Measurements from ENCODE around the gene ZCCHC9.
"Not testable (repeated sequence)": the region's sequence is repeated elsewhere in the genome, so short reads cannot be mapped to it uniquely, and the experiment has no call there.

Gene ZCCHC9

DNA sequence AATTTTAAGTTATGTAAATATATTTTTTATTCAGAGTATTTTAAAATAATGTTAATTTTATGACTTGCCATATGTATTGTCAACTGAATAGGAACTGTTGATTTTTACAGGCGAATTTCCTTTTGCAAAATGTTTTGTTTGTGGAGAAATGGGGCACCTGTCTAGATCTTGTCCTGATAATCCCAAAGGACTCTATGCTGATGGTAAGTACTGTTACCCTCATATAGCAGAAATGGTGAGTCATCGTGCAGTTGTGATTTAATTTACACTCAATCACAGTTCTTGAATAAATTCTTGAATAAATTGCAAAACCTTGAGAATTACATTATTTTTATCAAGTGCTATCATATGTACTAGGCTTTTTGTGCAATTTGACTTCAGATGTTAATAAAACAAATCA is 7.4 kb downstream of the ZCCHC9 start:
- DNase-seq (ENCODE audit: low read depth, low spot score), result no peak

DNA sequence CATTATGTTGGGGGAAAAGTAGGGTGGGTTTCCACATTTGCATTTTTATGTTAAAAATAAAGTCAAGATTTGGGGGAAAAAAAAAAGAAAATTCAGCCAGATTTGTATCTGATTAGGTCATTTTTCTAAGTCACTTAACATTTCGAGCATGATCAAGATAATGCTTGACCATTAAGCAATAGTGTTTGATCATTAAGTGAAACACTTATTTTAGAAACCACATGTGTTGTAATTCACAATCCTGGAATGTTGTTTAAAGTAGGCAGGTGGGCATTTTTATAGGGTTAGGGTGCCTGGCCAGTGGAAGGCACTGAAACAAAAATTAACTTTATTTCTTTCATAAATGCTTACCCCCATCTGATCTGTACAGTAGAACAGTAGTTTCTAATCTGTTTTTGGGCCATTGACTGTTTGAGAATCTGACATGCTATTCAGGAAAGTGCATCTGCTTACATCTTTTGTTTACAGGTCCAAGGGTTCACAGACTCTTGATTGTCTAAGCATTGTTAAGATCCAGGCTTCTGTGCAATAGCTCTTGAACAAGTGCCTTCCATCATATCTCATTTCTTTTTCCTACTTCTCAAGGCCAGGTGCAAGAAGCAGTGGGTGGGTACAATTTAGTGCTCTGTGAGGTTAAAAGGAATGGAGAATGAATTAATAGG is 9.1 kb downstream of the ZCCHC9 start:
- DNase-seq (ENCODE audit: low read depth, low spot score), result no peak

DNA sequence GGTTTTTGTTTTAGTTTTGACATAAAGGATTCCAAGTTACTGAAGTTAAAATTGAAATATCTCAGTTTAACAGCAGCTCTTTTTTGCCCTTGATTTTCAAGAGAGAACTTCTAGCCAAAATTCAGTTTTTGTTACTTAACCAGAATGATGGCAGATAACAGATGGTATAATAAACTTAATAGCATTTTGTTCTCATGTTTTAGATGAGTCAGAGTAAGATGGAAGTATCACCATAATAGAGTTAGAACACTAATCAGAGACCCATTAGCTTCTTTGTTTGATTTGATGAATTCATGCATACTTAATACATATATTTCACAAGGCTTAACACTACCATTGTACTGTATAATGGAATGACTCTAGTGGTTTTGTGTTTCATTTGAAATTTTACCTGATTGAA is 11.9 kb downstream of the ZCCHC9 start:
- DNase-seq (ENCODE audit: low read depth, low spot score), result no peak

DNA sequence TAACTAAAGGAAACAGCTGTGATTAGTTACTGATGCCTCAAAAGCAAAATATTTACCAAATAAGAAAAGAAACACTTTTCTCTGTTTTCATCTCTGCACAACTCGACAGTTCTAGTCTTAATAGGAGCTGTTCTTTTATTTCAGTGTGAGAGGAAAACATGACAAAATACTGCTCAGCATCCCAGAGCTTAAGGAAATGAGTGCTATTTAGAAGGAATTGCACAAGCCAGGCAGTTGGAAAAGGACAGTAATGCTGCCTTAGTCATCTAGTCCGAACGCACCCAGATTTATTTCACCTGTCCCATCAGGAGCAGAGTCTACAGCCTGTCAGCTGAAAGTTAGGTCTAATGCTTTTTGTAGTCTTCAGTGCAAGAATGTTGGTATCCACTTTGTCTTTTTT is 12.3 kb downstream of the ZCCHC9 start:
- DNase-seq (ENCODE audit: low read depth, low spot score), result no peak

DNA sequence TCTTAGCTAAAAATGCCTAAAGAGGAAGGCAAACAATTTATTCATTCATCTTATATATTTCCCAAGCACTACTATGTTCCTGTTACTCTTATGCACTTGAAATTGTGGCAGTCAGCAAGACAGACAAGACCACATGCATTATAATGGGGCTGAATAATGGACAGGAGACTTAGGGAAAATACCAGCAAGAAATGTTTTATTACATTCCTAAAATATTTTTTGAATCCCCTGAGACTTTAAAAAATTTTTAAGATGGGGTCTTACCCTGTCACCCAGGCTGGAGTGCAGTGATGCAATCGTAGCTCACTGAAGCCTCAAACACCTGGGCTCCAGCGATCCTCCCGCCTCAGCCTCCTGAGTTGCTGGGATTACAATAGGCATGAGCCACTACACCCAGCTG is 13.2 kb downstream of the ZCCHC9 start:
- no peak for DNase-seq (ENCODE audit: low read depth, low spot score)

DNA sequence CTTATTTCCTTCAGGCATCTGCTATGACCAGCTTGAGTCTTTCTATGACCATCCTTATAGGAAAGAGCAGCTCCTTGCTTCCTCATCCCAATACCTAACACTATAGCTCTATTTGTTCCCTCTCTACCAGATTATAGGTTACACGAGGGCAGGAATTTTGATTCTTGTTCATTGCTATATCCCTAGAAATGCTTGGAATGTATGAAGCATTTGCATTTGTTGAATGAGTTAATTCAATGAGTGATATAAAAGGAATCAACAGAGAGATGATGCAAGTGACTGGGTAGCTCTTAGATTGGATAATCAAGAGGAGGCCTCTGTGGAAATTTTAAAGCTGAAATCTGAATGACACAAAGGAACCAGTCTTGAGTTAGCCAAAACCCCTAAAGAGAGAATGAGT is 13.9 kb downstream of the ZCCHC9 start:
- DNase-seq (ENCODE audit: low read depth, low spot score), result no peak

DNA sequence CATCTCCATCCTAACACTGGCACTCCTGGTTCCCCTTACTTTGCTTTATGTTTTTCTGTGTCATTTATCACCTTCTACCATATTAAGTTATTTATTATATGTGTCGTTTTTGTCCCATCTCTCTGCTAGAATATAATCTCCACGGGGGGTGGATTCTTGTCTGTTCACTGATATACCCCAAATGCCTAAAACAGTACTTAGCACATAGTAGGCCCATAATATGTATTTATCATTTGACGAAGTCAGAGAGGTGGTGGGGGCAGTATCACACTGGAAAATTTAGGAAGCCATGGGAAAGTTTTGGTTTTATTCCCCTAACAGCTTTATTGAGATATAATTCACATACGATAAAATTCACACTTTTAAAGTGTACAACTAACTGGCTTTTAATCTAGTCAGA is 14.4 kb downstream of the ZCCHC9 start:
- no peak for DNase-seq (ENCODE audit: low read depth, low spot score)

DNA sequence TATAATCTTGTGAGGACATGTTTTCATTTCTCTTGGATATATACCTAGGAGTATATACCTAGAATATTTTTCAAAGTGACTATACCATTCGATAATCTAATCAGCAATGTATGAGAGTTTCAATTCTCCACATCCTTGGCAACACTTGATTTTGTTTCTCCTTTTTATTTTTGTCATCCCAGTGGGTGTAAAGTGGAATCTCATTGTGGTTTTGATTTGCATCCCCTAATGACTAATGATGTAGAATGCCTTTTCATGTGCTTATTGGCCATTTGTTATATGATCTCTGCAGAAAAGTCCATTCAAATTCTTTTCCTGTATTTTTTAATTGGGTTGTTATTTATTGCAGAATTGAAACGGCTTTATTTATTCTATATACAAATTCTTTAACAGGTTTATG is 15.2 kb downstream of the ZCCHC9 start:
- DNase-seq (ENCODE audit: low read depth, low spot score), result no peak

DNA sequence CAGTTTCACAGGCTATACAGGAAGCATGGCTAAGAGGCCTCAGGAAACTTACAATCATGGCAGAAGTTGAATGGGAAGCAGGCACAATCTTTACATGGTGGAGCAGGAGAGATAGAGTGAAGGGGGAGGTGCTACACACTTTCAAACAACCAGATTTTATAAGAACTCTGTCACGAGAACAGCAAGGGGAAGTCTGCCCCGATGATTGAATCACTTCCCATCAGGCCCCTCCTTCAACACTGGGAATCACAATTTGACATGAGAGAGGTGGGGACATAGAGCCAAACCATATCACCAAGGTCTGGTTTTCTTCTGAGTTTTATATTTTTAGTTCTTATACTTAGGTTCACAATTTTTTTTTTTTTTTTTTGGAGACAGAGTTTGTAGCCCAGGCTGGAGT is 16.1 kb downstream of the ZCCHC9 start:
- DNase-seq (ENCODE audit: low read depth, low spot score), result no peak

DNA sequence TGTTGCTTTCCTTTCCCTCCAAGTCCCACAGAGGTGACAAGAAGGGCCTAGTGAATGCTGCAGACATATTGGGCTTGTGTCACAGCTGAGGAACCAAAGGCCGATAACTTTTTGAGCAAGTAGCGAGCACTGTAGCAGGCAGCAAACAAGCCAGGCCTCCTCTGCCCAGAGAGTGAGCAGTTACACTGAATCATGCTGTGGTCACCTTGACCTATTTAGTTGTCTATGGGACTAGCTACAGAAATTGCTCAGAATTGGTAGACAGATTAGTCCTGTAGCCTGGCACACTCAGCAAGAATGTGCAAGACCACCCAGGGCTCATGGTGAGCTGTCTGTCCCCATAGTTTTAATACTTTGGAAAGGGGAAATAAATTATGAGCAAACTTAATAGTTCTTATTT is 25.2 kb downstream of the ZCCHC9 start:
- no peak for DNase-seq (ENCODE audit: low read depth, low spot score)

DNA sequence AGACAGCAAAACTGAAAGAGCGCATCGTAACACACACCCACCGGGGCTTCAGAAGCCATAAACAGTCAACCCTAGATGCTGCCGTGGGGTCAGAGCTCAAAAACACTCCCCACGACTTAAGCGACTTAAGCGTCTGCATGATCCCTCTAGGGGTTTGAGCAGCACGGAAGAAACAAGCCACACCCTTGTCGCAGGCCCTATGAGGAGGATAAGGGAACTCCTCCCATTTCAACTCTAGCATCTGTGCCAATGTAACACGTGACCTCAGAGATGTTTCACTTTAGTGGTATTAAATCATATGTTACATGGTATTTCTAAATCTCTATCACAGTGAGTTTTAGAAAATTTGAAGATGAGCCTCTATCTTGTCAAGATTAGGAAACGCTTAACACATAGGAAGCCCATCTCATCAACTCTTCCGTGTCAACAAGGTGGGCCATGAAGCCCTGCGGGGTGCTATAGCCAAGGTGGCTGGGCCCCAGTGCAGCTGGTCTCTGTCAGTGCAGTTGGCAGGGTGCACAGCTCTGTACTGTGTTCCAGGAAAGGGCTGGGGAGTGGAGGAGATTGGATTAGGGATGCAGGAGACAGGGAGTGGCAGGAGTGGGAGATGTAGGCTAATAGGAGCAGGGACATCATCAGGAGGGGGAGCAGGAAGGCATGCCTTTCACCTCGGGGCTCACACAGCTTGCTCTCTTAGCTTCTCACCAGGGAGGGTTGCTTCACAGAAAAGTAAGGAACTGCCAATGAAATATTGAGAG is 33.1 kb downstream of the ZCCHC9 start:
- no peak for DNase-seq (ENCODE audit: low read depth, low spot score)

DNA sequence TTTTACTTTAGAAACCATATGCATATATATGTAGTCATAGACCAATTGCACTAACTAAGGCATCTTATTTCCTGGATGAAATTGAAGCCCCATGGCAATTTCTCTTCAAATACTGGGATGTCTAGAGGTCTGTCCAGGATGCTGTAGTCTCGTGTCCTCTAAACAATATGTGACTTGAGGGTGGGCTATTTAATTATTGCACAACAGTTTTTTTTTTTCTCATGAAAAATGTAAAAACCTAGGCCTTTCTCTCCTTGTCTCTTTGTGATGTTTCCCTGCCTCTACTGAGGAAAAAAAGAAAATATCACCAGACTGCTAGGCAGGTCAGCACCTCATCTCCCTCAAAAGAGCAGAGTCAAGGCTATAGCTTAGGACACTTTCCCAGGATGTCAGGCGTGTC is 34.6 kb downstream of the ZCCHC9 start:
- DNase-seq (ENCODE audit: low read depth, low spot score), result no peak

DNA sequence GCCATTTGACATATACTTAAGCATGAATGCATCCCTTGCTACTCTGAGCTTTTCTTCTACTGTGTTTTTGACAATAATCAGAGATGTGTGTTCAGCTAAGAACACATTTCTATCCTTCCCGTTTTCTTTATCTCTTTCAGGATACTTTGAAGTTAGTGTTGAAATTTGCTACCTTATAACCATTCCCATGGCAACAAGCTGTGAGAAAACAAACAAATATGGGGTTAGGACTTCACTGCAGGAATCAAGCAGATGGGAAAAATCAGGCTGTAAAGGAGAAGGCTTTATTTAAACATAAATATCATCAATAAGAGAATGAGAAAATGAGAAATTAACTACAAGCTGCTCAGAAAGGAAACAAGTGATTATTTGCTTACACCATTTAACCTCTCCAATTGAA is 35.2 kb downstream of the ZCCHC9 start:
- no peak for DNase-seq (ENCODE audit: low read depth, low spot score)

DNA sequence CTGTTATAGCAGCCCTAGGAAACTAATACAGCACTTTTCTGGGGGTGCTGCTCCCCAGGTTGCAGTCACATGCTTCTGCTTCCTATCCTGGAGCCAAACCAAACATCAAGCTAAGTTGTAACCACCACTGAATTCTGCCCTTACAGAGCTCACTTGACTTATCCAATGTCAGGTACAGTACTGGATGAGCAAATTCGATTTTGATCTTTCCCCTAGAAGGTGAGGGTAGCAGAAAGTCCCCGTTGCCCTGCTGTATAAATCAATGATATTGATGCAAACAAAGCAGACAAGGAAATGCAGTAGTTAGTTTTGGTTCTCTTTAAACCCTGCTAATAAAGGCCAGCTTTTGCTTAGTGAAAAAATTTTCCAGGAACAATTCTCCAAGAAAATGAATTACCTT is 36.4 kb downstream of the ZCCHC9 start:
- no peak for DNase-seq (ENCODE audit: low read depth, low spot score)

DNA sequence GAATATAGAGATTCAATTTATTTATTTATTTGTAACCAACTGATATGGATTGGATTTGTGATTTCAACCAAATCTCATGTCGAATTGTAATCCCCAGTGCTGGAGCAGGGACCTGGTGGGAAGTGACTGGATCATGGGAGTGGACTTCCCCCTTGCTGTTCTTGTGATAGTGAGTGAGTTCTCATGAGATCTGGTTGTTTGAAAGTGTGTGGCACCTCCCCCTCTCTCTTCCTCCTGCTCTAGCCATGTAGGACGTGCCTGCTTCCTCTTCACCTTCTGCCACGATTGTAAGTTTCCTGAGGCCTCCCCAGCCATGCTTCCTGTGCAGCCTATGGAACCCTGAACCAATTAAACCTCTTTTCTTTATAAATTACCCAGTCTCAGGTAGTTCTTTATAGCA is 36.8 kb downstream of the ZCCHC9 start:
- not testable (repeated sequence) for DNase-seq (ENCODE audit: low read depth, low spot score)

DNA sequence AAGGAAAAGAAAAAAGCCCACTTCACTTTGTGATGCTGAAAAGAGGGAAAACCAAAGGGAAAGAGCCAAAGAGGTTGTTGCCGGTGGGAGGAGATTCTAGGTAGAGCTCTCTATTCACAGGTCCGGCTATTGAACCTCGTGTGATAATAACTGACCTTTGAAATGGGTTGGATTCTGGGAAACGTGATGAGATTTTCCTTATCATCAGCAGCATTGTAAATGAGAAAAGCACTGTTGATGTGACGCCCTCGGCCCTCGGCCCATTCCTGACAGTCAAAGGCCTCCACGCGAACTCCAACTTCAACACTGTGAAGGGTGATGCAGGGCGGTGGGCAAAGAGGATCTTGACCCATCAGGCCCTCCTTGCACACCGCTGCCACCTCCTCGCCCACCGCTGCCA is 43.3 kb downstream of the ZCCHC9 start:
- no peak for DNase-seq (ENCODE audit: low read depth, low spot score)

DNA sequence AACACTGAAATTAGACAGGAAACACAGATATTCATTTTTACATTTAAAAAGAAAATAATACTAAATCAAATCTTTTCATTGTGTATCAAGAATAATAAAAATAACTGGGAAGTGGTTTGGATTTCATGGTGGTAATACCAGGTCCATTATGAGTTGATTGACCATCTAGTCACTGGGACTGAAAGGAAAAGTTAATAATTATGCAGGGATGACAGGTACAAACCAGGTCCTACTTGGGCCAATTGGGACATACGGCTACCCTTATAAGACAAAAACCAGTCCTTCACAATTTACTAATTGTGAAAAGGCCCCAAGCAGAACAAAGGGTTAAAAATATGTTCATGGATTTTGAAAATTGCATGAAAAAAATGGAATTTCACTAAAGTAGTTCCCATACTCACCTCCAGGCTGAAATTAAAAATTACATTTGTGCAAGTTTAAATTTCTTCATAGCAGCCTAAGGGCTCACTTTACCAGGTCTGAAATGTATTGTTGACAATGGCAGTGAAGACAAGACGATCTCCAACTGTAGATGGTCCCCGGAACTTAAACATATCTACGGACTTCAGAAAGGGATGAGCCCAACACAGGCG is 44.1 kb downstream of the ZCCHC9 start:
- DNase-seq (ENCODE audit: low read depth, low spot score), result no peak

DNA sequence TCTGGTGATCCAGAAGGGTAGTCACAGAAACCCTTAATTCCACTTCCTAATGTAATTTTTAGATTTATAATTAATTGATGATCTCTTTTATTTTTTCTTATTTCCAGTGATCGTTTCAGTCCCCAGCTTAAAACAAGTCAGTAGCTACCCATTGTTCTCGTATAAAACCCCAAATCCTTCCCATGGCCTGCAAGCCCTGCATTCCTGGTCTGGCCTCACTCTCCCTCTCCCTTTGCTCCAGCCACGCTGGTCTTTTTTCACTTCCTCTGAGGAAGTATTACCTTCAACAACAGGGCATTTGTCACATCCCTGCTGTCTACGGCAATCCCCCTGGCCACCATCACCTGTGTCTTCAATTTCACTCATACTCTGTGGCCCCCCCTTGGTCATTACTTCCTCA is 47.8 kb downstream of the ZCCHC9 start:
- no peak for DNase-seq (ENCODE audit: low read depth, low spot score)

DNA sequence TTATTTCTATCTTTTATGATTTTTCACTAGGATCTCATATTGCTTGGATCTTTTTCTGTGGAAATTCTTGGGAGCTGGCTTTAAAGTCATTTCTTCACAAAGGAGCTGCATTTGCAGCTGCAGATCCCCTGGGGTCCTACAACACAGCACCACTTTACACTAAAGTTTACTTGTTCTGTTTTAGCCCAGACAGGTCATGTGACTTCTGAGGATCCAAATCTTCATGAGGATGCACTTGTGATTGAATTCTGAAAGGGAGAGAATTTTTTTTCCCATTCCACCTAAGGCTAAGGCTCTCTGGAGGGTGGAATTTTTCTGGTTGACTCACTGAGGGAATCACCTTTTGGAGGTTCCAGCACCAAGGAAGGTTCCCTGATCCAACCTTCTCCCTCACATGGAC is 49.1 kb downstream of the ZCCHC9 start:
- no peak for DNase-seq (ENCODE audit: low read depth, low spot score)

DNA sequence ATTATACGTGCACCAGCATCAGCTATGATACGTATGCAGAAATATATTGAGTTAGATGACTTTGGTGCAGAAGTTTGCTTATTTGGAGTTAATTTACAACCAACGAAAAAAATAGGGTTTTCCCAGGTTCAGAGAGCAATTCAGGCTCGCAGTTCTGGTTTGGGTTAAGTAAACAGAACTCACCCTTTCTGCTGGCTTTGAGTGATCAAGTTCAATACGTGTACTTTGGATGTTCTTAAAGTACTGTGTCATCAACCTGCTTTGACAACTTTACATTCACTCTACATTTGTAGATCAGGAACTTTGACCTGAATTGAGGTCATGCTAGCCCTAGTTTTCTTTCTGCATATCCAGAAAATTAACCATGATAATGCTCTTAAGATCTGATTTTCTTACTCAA is 51.8 kb downstream of the ZCCHC9 start:
- no peak for DNase-seq (ENCODE audit: low read depth, low spot score)

DNA sequence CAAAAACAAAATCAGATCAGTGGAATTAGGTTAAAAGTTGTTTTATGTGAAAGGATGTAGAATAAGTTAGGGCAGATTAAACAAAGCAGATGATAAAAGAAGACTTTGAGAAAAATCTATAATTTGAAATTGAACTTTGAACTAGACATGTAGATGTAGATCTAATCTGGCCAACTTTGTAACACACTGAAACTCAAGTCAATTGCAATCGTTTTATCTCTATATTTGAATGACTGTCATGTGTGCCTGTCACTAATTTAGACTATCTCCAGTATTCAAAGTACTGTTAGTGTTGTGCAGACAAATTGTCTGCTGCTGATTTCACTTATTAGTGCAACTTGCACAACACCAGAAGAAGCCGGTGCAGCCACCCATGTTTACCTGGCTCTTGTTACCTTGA is 52.7 kb downstream of the ZCCHC9 start:
- DNase-seq (ENCODE audit: low read depth, low spot score), result no peak

DNA sequence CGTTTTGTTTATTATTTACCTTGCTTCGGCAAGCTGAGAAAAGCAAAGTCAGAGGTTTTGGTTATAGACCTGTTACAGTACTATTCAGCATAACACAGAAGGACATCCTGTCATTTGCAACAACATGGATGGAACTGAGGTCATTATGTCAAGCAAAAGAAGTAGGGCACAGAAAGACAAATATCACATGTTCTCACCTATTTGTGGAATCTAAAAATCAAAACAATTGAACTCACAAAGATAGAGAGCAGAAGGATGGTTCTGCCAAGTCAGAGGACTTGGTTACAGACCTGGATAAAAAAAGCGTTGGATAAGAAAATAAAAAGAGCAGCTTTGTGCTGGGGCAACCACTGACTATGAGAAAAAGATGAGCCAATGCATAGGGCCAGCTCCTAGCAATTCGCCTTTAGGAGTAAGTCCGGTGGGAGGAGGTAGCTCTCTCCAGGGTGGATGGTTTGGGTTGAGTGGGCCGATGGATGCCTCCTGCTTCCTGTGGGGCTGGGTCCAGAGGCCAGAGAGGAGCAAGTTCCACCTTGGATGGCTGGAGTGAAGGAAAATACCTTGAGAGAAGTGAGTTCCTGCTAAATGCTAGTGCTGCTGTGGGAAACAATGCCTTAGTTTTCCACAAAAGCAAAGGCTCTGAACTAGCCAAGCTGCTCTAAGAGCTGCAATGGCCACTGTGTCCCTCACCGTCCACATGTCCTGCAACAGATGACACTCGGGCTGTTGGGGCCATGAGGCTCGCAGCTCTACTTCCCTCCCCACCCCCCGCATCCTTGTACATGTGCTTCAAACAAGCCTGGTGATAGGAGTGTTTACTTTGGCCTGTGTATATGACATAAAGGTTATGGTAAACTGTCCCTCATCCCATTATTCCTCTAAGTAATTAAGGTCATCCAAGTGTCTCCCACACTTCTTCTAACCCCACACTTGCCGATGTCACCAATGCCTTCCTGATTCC is 54.2 kb downstream of the ZCCHC9 start:
- no peak for DNase-seq (ENCODE audit: low read depth, low spot score)
